HUDEP-2 (cell line): ENCODE results near the gene ZNF608.

Experiments used
- DNase-seq, 76 experiments: peaks; one replicate each; lab custom pipeline; 2025; ENCODE audit not compliant: unreplicated experiment in 76 of 76; lab: John Stamatoyannopoulos, UW

ZNF608 gene

GRCh38 chr5:124745928-124746915 is at the start of gene ZNF608:
Gene ZNF608, minus strand, starts transcription at chr5:124746639. Its CDS starts 1,650 bp downstream, at chr5:124744989.
- peak in 3 of 76 experiments; percentile 1 to 7 (median 3) for DNase-seq

DNA sequence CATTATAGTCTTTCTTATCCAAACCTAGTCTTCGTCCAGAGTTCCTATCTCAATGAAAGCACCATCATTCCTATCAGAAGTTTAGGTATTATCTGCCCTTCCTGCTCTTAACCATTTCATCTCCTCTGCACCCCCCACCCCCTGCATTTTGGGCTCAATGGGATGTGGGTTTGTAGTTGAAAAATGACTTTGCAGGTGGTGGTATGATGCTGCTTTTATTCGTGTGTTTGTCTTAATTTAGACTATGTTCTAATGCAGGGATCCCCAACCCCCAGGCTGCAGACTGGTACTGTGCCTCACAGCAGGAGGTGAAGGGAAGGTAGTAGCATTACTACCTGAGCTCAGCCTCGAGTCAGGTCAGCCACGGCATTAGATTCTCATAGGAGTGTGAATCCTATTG is 49.4 kb upstream of the ZNF608 start:
- DNase-seq, result no peak

DNA sequence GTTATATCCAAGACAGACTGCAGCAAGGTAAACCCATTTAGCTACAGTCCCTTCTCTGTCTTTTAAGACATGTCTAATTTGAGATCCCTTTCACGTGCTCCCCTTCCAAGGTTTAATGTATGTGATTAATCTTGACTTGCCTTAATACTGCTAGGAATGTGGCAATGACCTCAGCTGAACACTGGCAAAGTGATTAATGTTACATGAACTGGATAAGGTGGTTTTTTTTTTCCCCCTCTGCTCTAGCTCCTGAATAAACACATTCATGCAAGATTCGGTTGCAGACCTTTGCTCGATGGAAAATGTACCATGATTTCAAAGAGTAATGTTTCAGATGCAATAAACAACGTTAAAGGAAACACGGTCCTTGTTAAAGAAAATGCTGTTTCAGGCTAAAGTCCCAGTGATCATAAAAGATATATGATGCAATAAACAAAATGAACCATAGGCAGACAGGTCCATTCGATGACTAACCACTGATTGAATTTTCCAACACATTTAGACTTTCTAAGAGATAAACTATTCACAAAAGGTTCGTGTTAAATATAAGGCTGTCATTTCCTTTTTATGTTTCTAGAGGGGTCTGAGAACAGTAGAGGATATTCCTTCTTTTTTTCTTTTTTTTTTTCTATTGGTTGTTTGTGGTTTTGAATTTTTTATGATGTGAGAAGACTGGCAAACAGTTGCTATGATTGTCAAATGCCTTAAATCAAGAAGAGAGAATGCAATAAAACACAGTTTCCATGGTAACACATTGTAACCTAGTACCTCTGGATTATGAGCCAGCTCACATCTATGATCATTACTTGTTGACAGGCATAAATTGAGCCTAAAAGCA is 44.7 kb upstream of the ZNF608 start:
- DNase-seq, result no peak

DNA sequence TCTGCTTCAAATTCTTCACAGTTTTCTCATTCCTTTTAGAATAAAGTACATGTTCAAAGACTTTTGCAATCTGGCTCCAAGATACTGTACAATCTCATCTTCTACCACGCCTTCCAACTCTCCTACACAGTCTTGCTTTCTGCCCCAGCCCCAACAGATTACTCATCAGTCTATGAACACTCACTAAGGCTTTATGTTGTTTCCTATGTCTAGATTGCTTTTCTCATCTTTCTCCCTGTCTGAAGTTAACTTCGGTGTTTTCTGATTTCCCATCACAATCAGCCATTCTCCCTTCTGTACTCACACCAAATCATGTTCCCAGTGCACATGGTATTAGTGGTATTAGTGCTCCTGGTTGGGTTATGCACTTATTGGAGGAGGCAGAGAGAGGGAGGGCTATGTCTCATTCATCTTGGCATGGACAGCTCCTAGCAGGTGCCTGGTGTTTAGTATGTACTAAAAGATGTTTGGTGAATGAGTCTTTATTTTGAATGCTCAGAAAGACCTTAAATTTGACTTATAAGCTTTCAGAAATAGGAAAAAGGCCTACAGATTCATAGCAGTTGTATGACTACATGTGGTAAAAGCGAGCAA is 44.0 kb upstream of the ZNF608 start:
- no peak for DNase-seq

DNA sequence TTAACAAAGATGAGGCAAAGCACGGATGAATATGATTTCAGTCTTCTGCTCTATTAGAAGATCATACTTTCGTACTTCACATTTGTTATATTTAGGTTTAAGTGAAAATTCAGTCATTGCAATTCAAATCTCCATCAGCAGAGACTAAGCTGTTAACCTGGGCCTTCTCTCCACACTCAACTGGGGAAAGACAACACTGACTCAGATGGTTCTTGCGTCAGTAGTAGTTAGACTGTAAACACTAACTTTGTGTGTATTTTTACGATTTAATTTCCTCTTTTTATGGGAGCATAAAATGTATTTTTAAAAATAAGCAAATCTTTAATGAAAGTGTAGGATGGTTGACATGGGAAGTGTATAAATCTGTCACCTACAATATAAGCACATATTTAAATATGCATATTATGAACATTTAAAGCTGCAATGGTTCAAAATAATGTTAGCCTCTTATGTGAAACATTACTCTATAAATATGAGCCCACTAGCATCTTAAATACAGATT is 42.7 kb upstream of the ZNF608 start:
- DNase-seq, result no peak

DNA sequence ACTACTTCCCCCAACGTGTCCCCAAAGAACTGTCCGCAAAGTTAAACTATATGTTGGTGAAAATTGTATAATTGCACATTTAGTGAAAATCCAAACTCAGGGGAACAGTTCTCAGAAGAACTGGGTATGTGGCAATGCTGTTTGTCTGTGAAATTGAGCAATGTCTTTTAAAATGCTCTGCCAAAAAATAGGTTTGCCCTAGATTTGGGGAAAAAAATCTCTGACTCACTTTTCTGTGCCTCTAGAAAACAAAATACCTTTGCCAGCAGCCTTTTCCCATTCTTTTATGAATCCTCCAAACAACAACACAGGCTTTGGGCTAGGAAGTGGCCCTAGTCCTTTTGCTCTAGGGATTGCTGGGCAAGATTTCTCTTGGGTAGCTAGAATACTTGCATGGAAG is 37.4 kb upstream of the ZNF608 start:
- no peak for DNase-seq

GRCh38 chr5:124783285-124783684 is 36.8 kb upstream of the ZNF608 start:
- no peak for DNase-seq

DNA sequence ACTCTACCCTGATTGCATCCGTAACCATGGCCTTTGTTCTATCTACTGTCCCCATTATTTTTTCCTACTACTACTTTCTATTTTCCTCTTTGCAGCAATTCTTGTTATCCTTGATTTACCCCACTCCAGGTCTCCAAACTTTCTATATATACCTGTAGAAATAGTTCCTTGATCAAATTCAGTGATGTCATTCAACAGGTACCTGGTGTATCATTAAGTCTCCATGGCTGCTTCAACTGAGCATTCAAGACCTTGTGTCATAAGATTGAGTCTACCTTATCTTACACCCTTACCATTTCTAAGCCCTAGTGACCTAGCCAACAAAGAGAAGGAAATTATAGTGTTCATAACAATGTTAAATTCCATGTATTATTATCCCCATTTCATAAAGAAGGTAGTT is 35.8 kb upstream of the ZNF608 start:
- no peak for DNase-seq

GRCh38 chr5:124780011-124780410 is 33.6 kb upstream of the ZNF608 start:
- DNase-seq, result no peak

DNA sequence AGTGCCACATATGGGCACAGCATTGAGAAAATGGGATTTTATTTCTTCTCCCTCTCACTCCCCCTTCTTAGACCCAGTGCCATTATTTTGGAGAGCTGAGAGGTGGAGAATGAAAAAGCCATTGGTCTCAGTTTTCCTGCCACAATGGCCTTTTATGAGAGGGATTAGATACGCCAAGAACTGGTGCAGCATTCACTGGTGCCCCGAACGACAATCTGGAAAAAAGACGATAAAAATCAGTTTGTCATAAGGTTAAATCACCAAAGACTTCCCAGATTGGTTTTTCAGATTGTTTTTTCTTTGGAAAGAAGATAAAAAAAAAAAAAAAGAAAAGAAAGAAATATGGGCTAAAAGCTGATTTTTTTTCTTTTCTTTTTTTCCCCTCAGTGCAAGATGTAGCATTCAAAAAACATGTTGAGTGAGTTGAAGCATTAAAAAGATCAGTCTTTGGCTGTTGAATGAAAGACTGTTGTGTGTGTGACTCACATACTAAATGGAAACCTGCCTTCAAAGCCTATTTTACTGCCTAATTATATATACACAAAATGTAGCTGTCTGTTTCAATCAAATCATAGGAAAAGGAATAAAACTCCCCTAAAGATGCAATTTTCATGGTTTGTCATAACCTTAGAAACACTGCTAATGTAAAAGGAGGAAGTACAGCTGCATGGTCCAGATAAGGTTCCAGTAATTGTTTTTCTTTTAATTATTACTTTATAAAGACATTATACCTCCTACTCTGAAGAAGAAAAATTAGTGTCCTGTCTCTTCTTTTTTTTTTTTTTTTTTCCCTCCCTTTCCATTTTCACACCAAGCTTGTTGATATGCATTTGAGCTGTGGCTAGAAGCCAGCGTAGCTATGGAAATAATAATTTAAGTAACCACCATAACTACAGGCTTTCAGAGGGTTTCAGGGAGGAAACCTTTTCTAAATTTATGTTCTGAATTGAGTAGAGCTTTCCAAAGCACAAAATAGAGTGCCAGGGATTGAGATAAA is 27.2 kb upstream of the ZNF608 start:
- peak in 1 of 76 experiments; percentile 3 for DNase-seq

DNA sequence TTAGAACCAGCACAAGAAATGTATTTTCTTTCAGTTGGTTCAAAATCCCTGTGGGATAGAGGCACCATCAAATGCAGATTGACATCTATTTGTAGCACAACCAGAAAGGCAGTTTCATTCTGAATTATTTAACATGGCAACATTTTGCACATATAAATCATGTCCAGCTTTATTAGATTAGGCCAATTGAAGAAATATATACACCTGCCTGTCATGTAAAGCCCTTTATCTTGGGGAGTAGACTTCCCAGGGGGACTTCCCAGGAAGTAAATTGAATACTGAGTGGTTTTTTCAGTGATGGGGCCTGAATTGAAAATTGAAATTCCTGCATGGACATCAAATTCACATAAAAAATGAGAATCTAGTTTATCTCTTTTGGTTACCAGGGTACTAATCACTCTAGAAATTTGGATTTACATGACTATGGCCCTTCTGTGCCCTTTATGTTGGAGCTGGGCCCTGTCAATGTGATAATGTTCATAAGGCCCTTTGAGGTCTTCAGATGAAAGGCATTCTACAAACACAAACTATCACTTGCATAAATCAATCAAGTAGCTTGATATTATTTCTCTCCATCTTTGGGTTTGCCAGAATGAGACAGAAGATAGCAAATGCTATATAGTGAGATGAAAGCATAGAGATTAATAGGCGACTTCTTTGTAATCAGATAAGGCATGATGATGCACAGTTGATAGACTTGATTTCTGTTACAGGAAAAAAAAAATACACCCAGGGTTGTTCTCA is 26.2 kb upstream of the ZNF608 start:
- no peak for DNase-seq

GRCh38 chr5:124771761-124772160 is 25.3 kb upstream of the ZNF608 start:
- DNase-seq, result no peak

DNA sequence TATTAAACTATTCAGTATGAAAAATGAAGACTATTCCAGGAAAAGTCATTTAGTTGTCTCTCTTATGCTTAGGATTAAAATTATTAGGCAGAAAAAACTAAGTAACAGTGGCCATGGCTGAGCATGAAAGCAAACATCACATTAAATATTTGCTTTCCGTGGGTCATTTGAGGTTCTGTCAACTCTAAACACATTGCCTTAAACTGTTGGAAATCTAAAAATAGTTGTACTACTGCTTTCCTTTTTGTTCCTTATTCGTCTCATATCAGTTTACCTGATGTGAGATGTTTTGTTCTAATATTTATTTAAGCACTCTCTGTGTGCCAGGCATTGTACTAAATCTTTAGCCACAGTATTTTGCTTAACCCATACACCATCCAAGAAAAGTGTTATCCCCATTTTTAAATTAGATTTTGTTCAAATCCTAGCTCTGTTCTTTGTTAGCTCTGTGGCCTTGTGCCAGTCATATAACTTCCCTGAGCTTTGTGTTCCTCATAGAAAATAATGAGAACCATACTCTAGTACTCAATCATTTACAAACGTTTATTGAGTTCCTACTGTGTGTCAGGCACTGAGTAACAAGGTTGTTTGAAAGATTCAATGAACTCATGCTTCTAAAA is 18.7 kb upstream of the ZNF608 start:
- no peak for DNase-seq

- no peak for DNase-seq
Measured at GRCh38 chr5:124764585-124764984, 18.1 kb upstream of the ZNF608 start.

DNA sequence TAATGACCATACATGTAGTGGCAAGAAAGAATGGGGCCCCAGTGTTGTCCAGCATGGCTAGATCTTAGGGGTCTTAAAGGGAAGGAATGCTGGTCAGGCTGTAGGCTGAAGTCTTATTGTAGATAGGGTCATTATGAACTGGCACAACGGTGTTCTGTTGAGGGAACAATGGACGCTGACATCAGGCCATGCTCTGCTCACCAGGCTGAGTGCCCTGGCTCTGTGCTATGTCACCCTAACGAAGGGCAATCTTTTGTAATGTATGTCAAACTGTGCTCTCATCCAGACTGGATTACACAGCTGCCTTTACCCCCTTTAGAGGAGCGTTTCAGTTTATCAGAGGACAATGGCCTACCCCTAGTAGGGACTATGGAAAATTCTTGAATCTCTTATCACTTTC is 14.6 kb upstream of the ZNF608 start:
- no peak for DNase-seq

GRCh38 chr5:124760608-124761007 is 14.2 kb upstream of the ZNF608 start:
- no peak for DNase-seq

DNA sequence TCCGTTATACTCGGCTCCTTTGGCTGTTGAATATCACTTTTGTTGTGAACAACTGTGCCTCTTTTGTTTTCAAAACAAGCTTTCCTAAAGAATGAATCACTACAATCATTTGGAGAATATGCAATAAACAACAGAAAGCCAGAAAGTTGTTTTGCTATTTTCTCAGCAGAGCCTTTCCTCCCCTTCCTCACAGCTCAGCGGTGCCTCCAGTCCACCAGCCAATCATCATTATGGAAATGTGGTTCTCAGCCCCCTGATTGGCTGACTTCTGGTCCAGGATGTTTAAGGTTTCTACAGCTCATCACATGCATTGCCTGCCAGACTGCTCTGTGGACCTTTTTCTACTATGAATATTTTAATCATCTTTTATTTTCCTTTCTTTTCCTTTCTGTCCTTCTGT is 9.1 kb upstream of the ZNF608 start:
- no peak for DNase-seq

DNA sequence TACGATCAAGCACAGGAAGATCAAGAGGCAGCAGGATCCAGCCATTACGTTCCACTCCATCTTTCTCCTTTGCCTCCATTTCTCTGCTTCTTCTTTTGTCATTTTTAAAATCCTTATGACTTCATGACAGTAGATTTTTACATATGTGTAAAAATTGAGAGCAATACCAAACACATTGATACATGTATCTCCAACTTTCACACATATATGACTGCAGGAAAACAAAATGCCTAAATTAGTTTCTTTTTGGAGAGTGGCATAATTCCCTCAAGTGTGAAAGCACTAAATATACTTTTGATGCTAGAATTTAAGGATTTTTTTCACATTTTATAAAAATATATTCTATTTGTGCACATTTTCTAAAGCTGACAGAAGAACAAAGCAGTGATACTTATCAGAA is 8.6 kb upstream of the ZNF608 start:
- no peak for DNase-seq
